Cardiac fibroblast (primary cell): ENCODE data around the gene ANKLE2.

Experiments used
- DNase-seq, 2 donors: peaks; one replicate each; pipeline versions ENCODE4 v3.0.0 to v3.0.0-alpha.2; 2010; ENCODE audit warnings: low read depth in 2 of 2
- H3K4me3 ChIP-seq, 2 donors: replicated peaks in 1 of 2; 1 replicate in 1 of 2; 2 replicates in 1 of 2; pipeline ENCODE4 v1.5.1; 2011; ENCODE audit warnings: low read depth in 2 of 2, low read length in 2 of 2, mild to moderate bottlenecking in 2 of 2, moderate library complexity in 1 of 2
- TF ChIP-seq, protein P1 (sequence below): IDR thresholded peaks from one replicate; pipeline ENCODE4 v1.5.1; 2011; ENCODE audit warnings: low read depth, mild to moderate bottlenecking, low read length, inconsistent platforms

ANKLE2 gene

DNA sequence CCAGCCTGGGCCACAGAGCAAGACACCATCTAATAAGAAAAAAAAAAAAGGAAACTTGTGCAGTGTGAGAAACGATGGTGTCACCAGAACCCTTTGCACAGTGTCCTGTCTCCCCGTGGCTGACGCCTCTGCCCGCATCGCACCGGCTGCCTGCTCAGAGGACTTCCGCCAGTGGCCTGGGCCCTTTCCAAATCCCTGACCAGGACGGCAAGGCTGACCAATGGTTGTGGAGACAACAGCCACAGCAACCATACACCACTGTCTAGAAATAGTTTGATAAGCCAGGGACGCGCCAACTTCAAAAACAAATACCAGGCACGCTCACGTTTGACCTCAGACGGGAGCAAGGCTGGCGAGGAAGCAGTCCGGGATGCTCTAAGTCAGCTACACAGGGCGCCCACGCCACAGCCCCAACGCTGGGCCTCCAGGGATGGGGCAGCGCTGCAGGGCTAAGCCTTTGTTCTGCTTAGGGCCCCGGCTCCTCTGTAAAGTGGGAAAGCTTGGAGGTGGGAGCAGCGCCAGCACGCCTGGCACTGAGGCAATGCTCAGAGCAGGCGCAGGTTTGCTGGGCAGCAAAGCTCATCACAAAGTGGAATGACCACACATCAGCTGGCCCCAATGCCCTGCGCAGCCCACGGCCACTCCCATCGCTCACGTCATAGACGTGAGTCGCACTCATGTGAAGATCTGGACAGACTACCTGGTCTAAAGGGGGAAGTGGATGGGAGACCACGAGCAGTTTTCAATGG lies 38.4 kb downstream of the ANKLE2 start:
- TF ChIP-seq, protein P1, sequence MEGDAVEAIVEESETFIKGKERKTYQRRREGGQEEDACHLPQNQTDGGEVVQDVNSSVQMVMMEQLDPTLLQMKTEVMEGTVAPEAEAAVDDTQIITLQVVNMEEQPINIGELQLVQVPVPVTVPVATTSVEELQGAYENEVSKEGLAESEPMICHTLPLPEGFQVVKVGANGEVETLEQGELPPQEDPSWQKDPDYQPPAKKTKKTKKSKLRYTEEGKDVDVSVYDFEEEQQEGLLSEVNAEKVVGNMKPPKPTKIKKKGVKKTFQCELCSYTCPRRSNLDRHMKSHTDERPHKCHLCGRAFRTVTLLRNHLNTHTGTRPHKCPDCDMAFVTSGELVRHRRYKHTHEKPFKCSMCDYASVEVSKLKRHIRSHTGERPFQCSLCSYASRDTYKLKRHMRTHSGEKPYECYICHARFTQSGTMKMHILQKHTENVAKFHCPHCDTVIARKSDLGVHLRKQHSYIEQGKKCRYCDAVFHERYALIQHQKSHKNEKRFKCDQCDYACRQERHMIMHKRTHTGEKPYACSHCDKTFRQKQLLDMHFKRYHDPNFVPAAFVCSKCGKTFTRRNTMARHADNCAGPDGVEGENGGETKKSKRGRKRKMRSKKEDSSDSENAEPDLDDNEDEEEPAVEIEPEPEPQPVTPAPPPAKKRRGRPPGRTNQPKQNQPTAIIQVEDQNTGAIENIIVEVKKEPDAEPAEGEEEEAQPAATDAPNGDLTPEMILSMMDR = no peak
- no peak for DNase-seq
- no peak overlapping the region for H3K4me3 ChIP-seq

GRCh38 chr12:132720606-132721345 lies 40.9 kb downstream of the ANKLE2 start:
- DNase-seq = no peak
- TF ChIP-seq, protein P1 = no peak
- no peak overlapping the region for H3K4me3 ChIP-seq

- no peak for DNase-seq
- TF ChIP-seq, protein P1 = no peak
- no peak overlapping the region for H3K4me3 ChIP-seq
These were observed 41.7 kb downstream of the ANKLE2 start for GRCh38 chr12:132719954-132720324.

GRCh38 chr12:132719141-132719953 lies 42.3 kb downstream of the ANKLE2 start:
- TF ChIP-seq, protein P1 = no peak
- DNase-seq = no peak
- no peak overlapping the region for H3K4me3 ChIP-seq

DNA sequence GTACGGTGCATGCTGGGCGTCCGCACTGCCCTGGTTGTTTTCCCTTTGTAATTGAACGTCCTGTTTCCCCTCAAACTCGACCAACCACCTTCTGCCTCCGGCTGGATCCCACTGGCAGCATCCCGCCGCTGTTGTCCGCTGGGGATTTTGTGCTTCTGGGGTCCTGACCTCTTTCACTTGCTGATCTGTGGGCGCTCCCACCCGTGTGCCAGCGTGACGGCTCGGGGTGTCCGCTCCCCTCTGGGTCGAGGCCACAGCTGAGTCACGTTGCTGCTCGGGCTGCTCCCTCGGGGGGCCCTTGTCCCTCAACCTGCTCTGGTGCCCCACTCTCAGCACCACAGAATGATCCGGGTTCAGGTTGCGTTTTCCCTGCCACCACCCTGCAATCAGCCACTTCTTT lies 43.0 kb downstream of the ANKLE2 start:
- no peak for DNase-seq
- H3K4me3 ChIP-seq = no peak overlapping the region
- TF ChIP-seq, protein P1 = no peak

DNA sequence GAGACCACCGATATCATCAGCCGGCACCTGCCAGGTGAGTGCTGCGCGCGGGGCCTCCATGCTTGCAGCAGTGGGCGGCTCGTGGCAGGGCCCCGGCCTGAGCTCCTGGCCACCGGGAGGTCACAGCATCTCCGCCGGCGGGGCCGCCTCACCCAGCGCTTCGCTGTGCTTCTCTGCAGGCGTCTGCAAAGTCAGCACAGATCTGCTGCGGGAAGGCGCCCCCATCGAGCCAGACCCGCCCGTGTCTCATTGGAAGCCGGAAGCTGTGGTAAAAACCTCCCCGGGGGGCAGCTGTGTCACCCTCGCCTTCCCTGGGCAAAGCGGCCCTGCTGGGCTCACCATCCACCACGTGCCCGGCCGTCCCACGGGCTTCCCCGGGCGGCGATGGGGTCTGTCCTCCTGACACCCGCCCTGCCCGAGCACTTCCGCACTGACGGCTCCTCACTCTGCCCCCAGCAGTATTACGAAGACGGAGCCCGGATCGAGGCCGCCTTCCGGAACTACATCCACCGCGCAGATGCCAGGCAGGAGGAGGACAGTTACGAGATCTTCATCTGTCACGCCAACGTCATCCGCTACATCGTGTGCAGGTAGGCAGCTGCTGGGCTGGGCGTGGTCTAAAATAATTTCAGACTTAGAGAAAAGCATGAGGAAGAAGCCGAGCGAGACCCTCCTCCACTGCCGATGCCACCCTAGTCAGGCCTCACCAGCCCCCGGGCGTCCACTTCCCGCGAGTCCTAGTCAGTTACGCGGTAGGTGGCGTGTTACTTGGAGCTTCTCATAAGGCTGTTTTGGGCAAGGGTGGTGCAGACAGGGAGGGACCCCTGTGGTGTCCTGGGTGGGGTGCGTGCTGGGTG lies 43.9 kb downstream of the ANKLE2 start:
- TF ChIP-seq, protein P1 = no peak
- no peak for DNase-seq
- no peak overlapping the region for H3K4me3 ChIP-seq
